Esophagus squamous epithelium (tissue), 4 donors: ENCODE data around the gene PTPN6.

ENCODE experiments used
- POLR2A ChIP-seq, 4 donors: fragments of 450-650 bp; IDR thresholded peaks; one replicate each; pipeline ENCODE4 v1.6.1; 2017; ENCODE audit warnings: antibody characterized with exemption in 4 of 4, mild to moderate bottlenecking in 4 of 4, moderate library complexity in 3 of 4
- TF ChIP-seq, protein P1 (sequence below), 6 experiments: fragments of 450-650 bp in 4 of 6; fragments of 200-600 bp in 2 of 6; sonication (generic) in 2 of 6; IDR thresholded peaks; one replicate each; pipeline ENCODE4 v1.5.1; 2016 to 2019; ENCODE audit warnings: antibody characterized with exemption in 6 of 6, mild to moderate bottlenecking in 4 of 6, moderate library complexity in 4 of 6

DNA sequence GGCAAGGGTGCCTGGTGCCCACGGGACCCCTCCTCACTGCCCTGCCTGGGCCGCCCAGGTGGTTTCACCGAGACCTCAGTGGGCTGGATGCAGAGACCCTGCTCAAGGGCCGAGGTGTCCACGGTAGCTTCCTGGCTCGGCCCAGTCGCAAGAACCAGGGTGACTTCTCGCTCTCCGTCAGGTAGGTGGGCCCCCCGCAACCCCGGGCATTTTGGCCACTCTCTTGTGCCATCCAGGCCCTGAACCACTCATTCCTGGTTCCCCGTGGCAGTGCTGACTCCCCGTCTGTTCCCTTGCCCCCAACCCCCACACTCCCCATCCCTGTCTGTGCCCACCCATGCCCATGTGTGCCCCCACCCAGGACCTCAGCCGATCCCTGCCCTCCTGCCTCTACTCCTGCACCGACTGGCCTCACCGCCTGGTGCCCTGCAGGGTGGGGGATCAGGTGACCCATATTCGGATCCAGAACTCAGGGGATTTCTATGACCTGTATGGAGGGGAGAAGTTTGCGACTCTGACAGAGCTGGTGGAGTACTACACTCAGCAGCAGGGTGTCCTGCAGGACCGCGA lies 480 bp downstream of the PTPN6 start:
- TF ChIP-seq, protein P1, sequence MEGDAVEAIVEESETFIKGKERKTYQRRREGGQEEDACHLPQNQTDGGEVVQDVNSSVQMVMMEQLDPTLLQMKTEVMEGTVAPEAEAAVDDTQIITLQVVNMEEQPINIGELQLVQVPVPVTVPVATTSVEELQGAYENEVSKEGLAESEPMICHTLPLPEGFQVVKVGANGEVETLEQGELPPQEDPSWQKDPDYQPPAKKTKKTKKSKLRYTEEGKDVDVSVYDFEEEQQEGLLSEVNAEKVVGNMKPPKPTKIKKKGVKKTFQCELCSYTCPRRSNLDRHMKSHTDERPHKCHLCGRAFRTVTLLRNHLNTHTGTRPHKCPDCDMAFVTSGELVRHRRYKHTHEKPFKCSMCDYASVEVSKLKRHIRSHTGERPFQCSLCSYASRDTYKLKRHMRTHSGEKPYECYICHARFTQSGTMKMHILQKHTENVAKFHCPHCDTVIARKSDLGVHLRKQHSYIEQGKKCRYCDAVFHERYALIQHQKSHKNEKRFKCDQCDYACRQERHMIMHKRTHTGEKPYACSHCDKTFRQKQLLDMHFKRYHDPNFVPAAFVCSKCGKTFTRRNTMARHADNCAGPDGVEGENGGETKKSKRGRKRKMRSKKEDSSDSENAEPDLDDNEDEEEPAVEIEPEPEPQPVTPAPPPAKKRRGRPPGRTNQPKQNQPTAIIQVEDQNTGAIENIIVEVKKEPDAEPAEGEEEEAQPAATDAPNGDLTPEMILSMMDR (IDR thresholded peaks at IDR 0.05): no peak
- no peak for TF ChIP-seq POLR2A (IDR thresholded peaks at IDR 0.05)
